GM21825 (cell line): ENCODE data around the gene ULK2.
"Not testable (repeated sequence)": the region's sequence is repeated elsewhere in the genome, so short reads cannot be mapped to it uniquely, and the experiment has no call there.

Experiments used
- ATAC-seq: cut with Tn5 transposase; IDR thresholded peaks from one replicate; pipeline ENCODE4 v1.9.1; 2021; ENCODE audit warnings: mild to moderate bottlenecking, moderate library complexity; ENCODE audit not compliant: unreplicated experiment

The ULK2 gene

DNA sequence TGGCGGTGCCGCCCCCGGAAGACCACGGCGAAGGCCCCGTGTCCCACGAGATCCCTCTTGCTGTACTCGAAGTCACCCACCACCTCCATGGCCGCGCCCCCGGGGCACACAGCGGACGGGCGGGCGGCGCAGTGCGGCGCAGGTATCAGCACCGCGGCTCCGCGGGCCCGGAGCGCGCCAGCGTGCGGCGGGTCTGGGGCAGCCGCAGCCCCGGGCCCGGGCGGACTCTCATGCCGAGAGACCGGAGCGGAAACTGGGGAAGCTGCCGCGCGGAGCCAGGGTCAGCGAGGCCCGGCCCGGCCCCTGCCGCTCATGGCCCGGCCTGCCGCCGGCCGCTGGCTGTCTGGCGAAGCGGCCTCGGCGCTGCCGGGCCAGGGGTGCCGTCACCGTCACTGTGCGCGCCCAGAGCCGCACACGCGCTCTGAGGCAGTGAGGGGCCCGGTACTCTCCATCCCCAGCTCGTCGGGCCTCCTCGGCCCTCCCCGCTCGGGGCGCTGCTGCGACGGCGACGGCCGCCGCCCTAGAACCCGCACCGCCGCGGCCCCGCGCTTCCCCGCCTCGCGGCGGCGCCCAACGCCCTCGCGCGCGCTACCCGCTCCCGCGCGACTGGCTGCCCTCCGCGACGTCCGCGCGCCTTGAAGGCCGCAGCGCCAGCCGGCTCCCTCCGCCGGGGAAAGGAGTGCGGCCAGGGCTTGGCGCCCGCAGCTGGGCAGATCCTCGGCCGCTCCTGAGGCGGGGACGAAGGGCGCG lies at the start of gene ULK2:
Gene ULK2, minus strand, starts transcription at position 608 of the 750 bp plus-strand sequence. Its CDS starts 519 bp downstream, at position 89.
- peak; percentile 56 for ATAC-seq

- no peak for ATAC-seq
Measured at GRCh38 chr17:19915245-19915978, 47.7 kb upstream of the ULK2 start.

DNA sequence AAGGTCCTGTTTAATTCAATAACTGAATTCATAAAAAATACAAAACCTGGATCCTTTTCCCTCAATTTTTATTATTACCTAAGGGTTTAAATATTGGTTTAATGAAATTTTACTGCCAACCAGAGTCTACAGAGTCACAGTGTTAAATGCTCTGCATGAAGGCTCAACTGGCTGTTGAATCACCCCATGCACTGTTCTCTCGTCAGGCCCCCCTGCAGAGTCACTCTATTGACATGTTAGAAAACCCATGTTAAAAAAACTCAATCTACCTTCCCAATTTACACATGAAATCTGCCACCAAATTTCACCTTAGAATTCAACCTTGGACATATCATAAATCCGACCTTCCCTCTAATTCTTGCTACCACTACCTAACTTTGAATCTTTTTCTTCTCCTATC lies 43.3 kb upstream of the ULK2 start:
- ATAC-seq: no peak

GRCh38 chr17:19909139-19909538 lies 41.4 kb upstream of the ULK2 start:
- ATAC-seq: no peak

DNA sequence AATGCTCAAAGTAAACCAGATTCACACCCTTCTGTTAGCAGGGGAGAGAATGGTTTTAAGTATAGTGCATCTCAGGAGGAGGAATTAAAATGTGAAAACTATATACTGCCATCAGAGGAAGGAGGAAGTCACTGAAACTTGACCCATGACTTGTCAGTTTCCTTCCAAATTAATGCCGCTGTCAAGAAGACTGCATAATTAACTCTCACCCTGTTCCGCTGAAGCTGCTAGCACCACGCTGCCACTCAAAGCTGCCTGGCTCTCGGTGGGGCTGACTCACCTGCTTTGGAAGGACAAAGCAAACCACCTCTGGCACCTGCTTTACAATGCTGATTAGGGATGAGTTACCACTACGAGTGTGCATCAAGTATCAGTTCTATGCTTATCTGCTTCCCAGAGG lies 37.8 kb upstream of the ULK2 start:
- no peak for ATAC-seq

DNA sequence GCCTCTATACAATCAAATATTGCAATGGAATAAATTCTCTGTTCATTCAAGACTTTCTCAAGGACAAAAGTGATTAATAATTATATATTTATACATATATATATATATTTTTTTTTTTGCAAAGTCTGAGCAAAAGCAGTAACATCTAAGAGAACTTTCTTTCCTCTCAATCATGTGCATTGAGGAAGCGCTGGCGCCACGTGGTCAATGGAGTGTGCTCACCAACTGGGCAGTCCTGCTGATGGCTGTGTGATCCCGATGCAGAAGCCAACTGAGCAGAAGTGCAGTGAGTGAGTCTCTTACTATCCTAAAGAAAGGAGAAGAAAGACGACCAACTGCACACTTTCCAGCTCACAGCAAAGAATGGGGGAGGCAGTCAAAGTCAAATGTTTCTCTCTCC lies 37.2 kb upstream of the ULK2 start:
- no peak for ATAC-seq

GRCh38 chr17:19904412-19904811 lies 36.7 kb upstream of the ULK2 start:
- no peak for ATAC-seq

DNA sequence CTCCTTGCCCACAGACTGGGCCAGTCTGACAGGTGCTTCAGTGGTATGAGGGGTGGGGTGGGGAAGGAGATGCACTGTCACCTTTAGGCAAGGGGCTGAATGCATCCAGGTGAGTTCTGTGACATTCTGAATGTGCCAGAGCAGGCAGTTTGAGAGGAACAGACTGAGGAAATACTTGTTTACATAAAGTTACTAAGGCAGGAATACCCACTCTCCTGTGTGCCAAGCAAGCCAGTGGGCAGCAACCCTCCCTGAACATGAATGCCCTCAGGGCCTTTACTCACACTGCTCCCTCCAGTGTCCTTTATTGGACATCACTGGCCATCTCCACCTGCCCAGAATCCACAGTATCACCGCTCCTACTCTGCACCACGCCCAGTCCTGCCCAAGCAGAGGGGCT lies 33.1 kb upstream of the ULK2 start:
- ATAC-seq: no peak

DNA sequence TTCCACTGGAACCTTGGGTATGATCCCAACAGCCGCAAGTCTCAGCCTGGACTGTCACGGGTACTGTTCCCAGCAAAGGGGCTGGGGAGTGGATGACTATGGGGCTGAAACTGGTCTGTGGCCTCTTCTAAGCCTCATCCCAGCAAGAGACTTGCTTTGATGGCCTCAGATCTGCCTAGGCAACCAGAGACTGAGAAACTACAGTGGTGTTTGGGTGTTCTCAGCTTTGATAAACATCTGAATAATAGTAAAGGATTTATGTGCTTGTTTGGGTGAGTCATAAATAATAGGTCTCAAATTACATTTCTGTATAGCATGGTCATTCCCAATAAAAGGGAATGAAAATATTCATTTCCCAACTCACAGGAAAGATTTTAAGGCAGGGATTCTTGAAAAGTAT lies 30.2 kb upstream of the ULK2 start:
- ATAC-seq: no peak

DNA sequence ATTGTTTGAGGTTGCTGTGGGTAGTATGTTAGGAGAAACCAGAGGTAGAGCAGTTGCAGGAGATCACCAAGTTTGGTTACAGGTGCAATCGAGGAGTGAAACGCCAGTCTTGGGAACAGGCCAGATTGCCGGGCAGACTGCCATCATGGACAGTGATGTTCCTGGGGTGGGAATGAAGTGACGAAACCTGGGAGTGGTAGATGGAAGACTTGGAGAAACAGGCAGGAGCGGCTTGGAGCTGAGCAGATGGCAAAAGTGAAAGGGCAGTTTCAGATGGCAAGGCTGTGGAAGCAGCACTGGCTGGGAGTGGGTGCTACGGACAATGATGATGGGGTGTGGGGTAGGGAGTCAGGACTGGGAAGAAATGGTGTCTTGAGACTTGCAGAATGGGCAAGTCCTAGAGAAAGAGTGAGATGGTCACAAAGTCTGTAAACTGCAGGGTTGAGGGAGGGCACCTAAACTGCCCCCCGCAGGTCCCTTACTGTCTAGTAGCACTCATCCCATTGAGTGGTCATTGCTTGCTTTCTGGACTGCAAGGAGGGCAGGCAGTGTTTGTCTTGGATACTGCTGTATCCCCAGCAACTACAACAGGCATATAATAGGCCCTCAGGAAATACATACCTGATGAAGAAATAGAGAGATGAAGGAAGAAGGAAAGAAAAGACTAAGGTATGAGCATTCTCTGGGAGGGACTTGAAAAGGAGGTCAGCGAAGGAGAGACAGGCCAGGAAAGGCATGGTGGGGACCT lies 29.5 kb upstream of the ULK2 start:
- ATAC-seq: no peak

GRCh38 chr17:19896679-19897078 lies 28.9 kb upstream of the ULK2 start:
- ATAC-seq: no peak

DNA sequence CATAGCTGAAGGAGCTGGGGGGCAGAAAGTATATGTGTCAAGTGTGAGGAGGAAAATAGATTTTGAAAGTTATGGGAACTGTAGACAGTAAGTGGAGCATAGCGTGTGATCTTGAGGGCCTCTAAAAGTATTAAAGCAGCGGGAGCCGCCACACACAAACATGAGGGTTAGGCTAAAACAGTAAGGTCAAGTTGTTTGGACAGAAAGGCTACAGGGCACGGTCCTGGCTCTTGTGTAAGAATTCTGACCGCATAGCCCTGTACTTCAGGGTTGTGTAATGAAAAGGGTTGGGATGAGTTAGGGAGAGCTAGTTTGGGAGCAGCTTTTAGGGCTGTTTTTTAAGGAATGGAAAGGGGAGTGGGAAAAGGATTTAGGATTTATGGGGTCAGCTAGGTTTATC lies 22.8 kb upstream of the ULK2 start:
- not testable (repeated sequence) for ATAC-seq

DNA sequence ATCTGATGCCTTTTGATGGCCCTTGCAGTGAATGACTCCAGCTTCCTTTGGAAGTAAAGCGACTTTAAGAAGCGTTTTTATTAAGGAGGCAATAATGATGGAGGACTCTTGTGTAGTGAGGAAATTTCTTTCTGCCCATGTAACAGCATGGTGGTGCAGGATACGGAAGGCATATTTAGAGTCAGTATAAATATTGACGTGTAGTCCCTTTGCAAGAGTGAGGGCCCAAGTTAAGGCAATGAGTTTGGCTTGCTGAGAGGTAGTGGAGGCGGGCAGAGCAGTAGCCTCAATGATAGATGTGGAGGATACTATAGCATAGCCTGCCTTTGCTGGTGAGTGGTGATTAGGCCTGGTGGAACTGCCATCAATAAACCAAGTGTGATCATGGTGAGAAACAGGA lies 22.3 kb upstream of the ULK2 start:
- ATAC-seq: not testable (repeated sequence)

DNA sequence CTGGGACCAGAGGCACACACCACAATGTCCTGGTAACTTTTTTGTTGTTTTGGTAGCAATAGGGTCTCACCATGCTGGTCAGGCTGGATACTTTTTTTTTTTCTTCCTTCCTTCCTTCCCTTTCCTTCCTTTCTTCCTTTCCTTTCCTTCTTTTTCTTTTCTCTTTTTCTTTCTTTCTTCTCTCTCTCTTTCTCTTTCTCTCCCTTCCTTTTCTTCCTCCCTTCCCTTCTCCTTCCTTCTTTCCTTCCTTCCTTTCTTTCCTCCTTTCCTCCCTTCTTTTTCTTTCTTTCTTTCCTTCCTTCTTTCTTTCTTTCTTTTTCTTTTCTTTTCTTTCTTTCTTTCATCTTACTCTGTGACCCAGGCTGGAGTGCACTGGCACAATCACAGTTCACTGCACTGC lies 18.4 kb upstream of the ULK2 start:
- ATAC-seq: no peak

GRCh38 chr17:19883537-19884215 lies 15.9 kb upstream of the ULK2 start:
- ATAC-seq: no peak

- no peak for ATAC-seq
Measured at GRCh38 chr17:19880393-19880792, 12.7 kb upstream of the ULK2 start.

- no peak for ATAC-seq
Measured at GRCh38 chr17:19877364-19877945, 9.7 kb upstream of the ULK2 start.

- ATAC-seq: no peak
Measured at GRCh38 chr17:19876529-19877161, 8.9 kb upstream of the ULK2 start.

DNA sequence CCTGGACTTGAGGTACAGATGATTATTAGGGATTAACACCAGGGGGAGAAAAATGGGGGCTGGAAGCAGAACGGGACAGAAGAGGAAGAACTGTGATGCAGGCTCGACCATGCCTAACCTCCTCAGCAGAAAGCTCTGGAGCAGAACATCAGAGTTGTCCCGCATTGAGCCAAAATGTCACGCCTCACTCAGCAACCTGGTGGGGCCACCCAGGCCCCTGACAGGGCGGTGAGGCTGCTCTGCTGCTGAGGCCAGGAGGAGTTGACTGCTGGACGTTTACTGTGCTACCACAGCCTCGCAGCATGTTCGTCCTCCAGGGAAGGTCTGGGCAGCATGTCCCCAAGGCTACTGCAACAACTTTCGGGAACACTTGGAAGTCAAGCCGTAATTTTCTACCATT lies 6.5 kb upstream of the ULK2 start:
- ATAC-seq: no peak

DNA sequence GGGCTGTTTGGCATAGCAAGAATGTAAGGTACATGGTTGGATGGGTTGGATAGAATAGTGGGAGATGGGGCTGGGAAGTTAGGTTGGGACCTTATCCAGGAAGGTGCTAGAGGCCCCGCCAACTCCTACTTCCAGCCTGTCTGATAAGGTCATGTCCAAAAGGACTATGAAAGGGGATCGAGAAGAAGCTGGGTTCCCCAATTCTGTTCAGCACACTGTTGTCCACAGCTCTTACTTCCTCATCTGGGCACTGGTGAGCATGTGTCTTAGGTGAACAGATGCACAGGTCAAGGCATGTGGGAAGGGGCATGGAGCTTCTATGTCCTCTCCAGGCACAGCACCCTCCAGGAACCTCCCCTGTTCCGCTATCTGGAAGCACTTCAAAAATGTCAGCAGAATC lies 5.6 kb upstream of the ULK2 start:
- no peak for ATAC-seq

DNA sequence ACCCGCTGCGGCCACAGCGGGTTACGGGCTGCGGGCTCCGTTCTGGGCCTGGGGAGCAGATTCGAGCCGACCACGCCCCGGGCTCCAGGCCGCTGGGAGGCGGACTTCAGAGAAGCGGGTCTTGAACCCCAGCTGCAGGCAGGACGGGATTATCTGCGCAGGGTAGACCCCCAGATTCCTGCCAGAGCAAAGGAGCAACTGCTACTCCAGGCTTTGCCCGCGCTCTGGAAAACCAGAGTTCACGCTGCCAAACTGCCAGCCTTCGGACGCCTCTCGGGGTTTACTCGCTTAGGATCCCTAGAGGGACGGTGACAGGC lies 301 bp upstream of the ULK2 start:
- no peak for ATAC-seq
